ENCODE data around the gene CALCOCO1.

CALCOCO1 gene

GRCh38 chr12:53713516-53713915 is 13.7 kb downstream of the CALCOCO1 start:
- Histone ChIP-seq H3K4me2 (ENCODE audit: low read depth, low read length) (no peak overlapping the region), H3K27me3 (replicated peaks; ENCODE audit: insufficient read depth, low read length) (no peaks in the 10 kb centered on the region), H3K4me1 (ENCODE audit: low read length) (no peaks in the 10 kb centered on the region), H3K9me3 (replicated peaks; ENCODE audit: insufficient read depth, low read length) (no peaks in the 10 kb centered on the region), H3K9me2 (replicated peaks; ENCODE audit: insufficient read depth, low read length) (no peaks in the 10 kb centered on the region), H4K20me1 (ENCODE audit: insufficient read depth, low read length) (no peaks in the 10 kb centered on the region), H3K36me3 (replicated peaks; ENCODE audit: insufficient read depth, low read length) (no peaks in the 10 kb centered on the region), H3K4me3 (ENCODE audit: low read length) (no peak overlapping the region), H2AFZ (ENCODE audit: low read length) (no peak overlapping the region), H3F3A (ENCODE audit: insufficient read depth, low read length) (no peaks in the 10 kb centered on the region), H3K79me2 (ENCODE audit: low read length) (no peaks in the 10 kb centered on the region), H3K9ac (ENCODE audit: low read length) (no peak overlapping the region), H3K27ac (ENCODE audit: low read length) (no peak overlapping the region)
- DNase-seq = no peak
- TF ChIP-seq EZH2 (optimal IDR thresholded peaks at IDR 0.05; ENCODE audit: low read depth, low read length) (no peak), CTCF (IDR thresholded peaks at IDR 0.05; ENCODE audit: low read length) (no peak), EZH2phosphoT487 (IDR thresholded peaks at IDR 0.05; ENCODE audit: low read length) (no peak)

- Histone ChIP-seq H3K9ac (ENCODE audit: low read length) (no peak overlapping the region), H3K4me2 (ENCODE audit: low read depth, low read length) (no peak overlapping the region), H3K36me3 (replicated peaks; ENCODE audit: insufficient read depth, low read length) (no peaks in the 10 kb centered on the region), H3K27me3 (replicated peaks; ENCODE audit: insufficient read depth, low read length) (no peaks in the 10 kb centered on the region), H3K9me2 (replicated peaks; ENCODE audit: insufficient read depth, low read length) (no peaks in the 10 kb centered on the region), H3K9me3 (replicated peaks; ENCODE audit: insufficient read depth, low read length) (no peaks in the 10 kb centered on the region), H3K4me3 (ENCODE audit: low read length) (no peak overlapping the region), H4K20me1 (ENCODE audit: insufficient read depth, low read length) (no peaks in the 10 kb centered on the region), H3K79me2 (ENCODE audit: low read length) (no peaks in the 10 kb centered on the region), H3K27ac (ENCODE audit: low read length) (no peak overlapping the region), H3K4me1 (ENCODE audit: low read length) (no peaks in the 10 kb centered on the region), H3F3A (ENCODE audit: insufficient read depth, low read length) (no peaks in the 10 kb centered on the region), H2AFZ (ENCODE audit: low read length) (no peak overlapping the region)
- DNase-seq = no peak
- TF ChIP-seq EZH2phosphoT487 (IDR thresholded peaks at IDR 0.05; ENCODE audit: low read length) (no peak), CTCF (IDR thresholded peaks at IDR 0.05; ENCODE audit: low read length) (no peak), EZH2 (optimal IDR thresholded peaks at IDR 0.05; ENCODE audit: low read depth, low read length) (no peak)
Observed at GRCh38 chr12:53712059-53712643, 15.1 kb downstream of the CALCOCO1 start.

- H3K4me3 ChIP-seq (ENCODE audit: low read length) = no peak overlapping the region
- H3K27me3 ChIP-seq (replicated peaks; ENCODE audit: insufficient read depth, low read length) = no peaks in the 10 kb centered on the region
- DNase-seq = no peak
- no peaks in the 10 kb centered on the region for H3K79me2 ChIP-seq (ENCODE audit: low read length)
- no peak overlapping the region for H3K4me2 ChIP-seq (ENCODE audit: low read depth, low read length)
- H3K9me3 ChIP-seq (replicated peaks; ENCODE audit: insufficient read depth, low read length) = no peaks in the 10 kb centered on the region
- no peaks in the 10 kb centered on the region for H3K36me3 ChIP-seq (replicated peaks; ENCODE audit: insufficient read depth, low read length)
- TF ChIP-seq EZH2phosphoT487 (IDR thresholded peaks at IDR 0.05; ENCODE audit: low read length) (no peak), EZH2 (optimal IDR thresholded peaks at IDR 0.05; ENCODE audit: low read depth, low read length) (no peak), CTCF (IDR thresholded peaks at IDR 0.05; ENCODE audit: low read length) (no peak)
- no peak overlapping the region for H2AFZ ChIP-seq (ENCODE audit: low read length)
- H3K9me2 ChIP-seq (replicated peaks; ENCODE audit: insufficient read depth, low read length) = no peaks in the 10 kb centered on the region
- H4K20me1 ChIP-seq (ENCODE audit: insufficient read depth, low read length) = no peaks in the 10 kb centered on the region
- H3K9ac ChIP-seq (ENCODE audit: low read length) = no peak overlapping the region
- no peaks in the 10 kb centered on the region for H3K4me1 ChIP-seq (ENCODE audit: low read length)
- H3K27ac ChIP-seq (ENCODE audit: low read length) = no peak overlapping the region
- no peaks in the 10 kb centered on the region for H3F3A ChIP-seq (ENCODE audit: insufficient read depth, low read length)
Observed at GRCh38 chr12:53710091-53710490, 17.2 kb downstream of the CALCOCO1 start.

Data from MM.1S (cell line).